ENCODE data around the gene COL18A1. TPM values are rescaled to one million over a fixed set of nuclear protein-coding genes. Genes with fewer than 3 reads are reported as not detected.

COL18A1 gene
- total and polyA plus RNA-seq, 9 of the 15 experiments (the other 6 are each of a cell fraction or from before 2014, with no cell fraction given), result 0.14 to 16.4 (median 2.0) TPM

DNA sequence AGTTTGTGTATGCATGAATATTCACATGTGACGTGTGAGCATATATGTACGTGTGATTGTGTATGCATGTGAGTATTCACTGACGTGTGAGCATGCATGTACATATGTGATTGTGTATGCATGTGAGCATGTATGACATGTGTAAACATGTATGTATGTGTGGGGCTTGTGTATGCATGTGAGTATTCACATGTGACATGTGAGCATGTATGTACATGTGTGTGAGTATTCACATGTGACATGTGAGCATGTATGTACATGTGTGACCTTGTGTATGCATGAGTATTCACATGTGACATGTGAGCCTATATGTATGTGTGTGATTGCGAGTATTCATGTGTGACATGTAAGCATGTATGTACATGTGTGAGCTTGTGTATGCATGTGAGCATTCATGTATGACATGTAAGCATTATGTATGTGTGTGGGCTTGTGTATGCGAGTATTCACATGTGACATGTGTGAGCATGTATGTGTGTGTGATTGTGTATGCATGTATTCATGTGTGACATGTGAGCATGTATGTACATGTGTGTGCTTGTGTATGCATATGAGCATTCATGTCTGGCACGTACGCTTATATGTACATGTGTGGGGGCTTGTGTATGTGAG is 47.8 kb downstream of the COL18A1 start:
- H3K4me2 ChIP-seq (ENCODE audit: insufficient read depth, low read length), result no peak overlapping the region
- H3K4me3 ChIP-seq, result no peak overlapping the region
- in situ Hi-C loops (cut with MboI), result no loop called here
- H3K27me3 ChIP-seq (ENCODE audit: control insufficient read depth in 2 of 2, insufficient read depth in 2 of 2, low read length in 2 of 2), result peaks cover 0 to 7% of the 10 kb centered on the region in 2 experiments; a peak in 2 of 5 replicates
- peaks cover 28% of the 10 kb centered on the region; the same call in 1 of the 2 replicates for H4K20me1 ChIP-seq (replicated peaks; ENCODE audit: control insufficient read depth, insufficient read depth, low read length)
- H2AFZ ChIP-seq (ENCODE audit: low read depth, low read length), result no peak overlapping the region
- no peaks in the 10 kb centered on the region; the same call in 2 of the 3 replicates for H3K36me3 ChIP-seq (ENCODE audit: control insufficient read depth, insufficient read depth, low read length)
- DNase-seq (ENCODE audit: extremely low read depth in 1 of 4, low spot score in 3 of 4) (no peak), ATAC-seq (no peak), FAIRE-seq (peak; percentile 73)
- no peaks in the 10 kb centered on the region for H3K79me2 ChIP-seq (ENCODE audit: control insufficient read depth, insufficient read depth, low read length)
- WGBS (ENCODE audit: insufficient coverage, low coverage, missing lambda C conversion rate), result 53% methylated on average over 7 of the region's 7 CpGs
- H3K9me3 ChIP-seq (replicated peaks; ENCODE audit: control insufficient read depth, insufficient read depth, low read depth, low read length), result peaks cover 13% of the 10 kb centered on the region
- no peak overlapping the region for H3K27ac ChIP-seq (ENCODE audit: extremely low read depth, low read depth, low read length)
- H3K4me1 ChIP-seq (replicated peaks in 1 of 2; ENCODE audit: control insufficient read depth in 2 of 2, insufficient read depth in 2 of 2, low read length in 2 of 2), result peaks cover 0 to 64% of the 10 kb centered on the region in 2 experiments; a peak in 1 of 5 replicates
- no TSS peak for BruUV-seq (replicated peaks)
- H3K9me1 ChIP-seq (ENCODE audit: control insufficient read depth, insufficient read depth, low read length), result no peaks in the 10 kb centered on the region
- CTCF ChIA-PET (ENCODE audit: low intra/inter-chr PET ratio), result no interaction called here
- no peak overlapping the region for H3K9ac ChIP-seq (ENCODE audit: insufficient read depth in 1 of 2, low read depth in 2 of 2, low read length in 2 of 2)
- POLR2A ChIA-PET, result no interaction called here
- intact Hi-C loops (cut with micrococcal nuclease), result no loop called here
- TF ChIP-seq, protein P1, sequence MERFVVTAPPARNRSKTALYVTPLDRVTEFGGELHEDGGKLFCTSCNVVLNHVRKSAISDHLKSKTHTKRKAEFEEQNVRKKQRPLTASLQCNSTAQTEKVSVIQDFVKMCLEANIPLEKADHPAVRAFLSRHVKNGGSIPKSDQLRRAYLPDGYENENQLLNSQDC (CRISPR knock-in tag; IDR thresholded peaks at IDR 0.05), result no peak
- no peak for TF ChIP-seq RBM17 (IDR thresholded peaks at IDR 0.05; ENCODE audit: borderline replicate concordance, low read depth, low read length)
- TF ChIP-seq ZNF695 (CRISPR knock-in tag; IDR thresholded peaks at IDR 0.05), result no peak
- peak; percentile 78 for TF ChIP-seq PHF20 (IDR thresholded peaks at IDR 0.05; ENCODE audit: partially characterized antibody)
- TF ChIP-seq, protein P2, sequence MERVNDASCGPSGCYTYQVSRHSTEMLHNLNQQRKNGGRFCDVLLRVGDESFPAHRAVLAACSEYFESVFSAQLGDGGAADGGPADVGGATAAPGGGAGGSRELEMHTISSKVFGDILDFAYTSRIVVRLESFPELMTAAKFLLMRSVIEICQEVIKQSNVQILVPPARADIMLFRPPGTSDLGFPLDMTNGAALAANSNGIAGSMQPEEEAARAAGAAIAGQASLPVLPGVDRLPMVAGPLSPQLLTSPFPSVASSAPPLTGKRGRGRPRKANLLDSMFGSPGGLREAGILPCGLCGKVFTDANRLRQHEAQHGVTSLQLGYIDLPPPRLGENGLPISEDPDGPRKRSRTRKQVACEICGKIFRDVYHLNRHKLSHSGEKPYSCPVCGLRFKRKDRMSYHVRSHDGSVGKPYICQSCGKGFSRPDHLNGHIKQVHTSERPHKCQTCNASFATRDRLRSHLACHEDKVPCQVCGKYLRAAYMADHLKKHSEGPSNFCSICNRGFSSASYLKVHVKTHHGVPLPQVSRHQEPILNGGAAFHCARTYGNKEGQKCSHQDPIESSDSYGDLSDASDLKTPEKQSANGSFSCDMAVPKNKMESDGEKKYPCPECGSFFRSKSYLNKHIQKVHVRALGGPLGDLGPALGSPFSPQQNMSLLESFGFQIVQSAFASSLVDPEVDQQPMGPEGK (CRISPR knock-in tag; IDR thresholded peaks at IDR 0.05; ENCODE audit: borderline replicate concordance), result no peak
- TF ChIP-seq ZNF311 (CRISPR knock-in tag; IDR thresholded peaks at IDR 0.05), result no peak
- no peak for TF ChIP-seq ETS2 (tag; IDR thresholded peaks at IDR 0.05; ENCODE audit: borderline replicate concordance, poor library complexity, severe bottlenecking)
- 0 out of 2 replicates have a peak, but pooled peaks have one; percentile 42 for TF ChIP-seq LEF1 (IDR thresholded peaks at IDR 0.05)
- no peak for TF ChIP-seq ZNF445 (CRISPR knock-in tag; IDR thresholded peaks at IDR 0.05; ENCODE audit: low read depth)
- TF ChIP-seq, protein P3, sequence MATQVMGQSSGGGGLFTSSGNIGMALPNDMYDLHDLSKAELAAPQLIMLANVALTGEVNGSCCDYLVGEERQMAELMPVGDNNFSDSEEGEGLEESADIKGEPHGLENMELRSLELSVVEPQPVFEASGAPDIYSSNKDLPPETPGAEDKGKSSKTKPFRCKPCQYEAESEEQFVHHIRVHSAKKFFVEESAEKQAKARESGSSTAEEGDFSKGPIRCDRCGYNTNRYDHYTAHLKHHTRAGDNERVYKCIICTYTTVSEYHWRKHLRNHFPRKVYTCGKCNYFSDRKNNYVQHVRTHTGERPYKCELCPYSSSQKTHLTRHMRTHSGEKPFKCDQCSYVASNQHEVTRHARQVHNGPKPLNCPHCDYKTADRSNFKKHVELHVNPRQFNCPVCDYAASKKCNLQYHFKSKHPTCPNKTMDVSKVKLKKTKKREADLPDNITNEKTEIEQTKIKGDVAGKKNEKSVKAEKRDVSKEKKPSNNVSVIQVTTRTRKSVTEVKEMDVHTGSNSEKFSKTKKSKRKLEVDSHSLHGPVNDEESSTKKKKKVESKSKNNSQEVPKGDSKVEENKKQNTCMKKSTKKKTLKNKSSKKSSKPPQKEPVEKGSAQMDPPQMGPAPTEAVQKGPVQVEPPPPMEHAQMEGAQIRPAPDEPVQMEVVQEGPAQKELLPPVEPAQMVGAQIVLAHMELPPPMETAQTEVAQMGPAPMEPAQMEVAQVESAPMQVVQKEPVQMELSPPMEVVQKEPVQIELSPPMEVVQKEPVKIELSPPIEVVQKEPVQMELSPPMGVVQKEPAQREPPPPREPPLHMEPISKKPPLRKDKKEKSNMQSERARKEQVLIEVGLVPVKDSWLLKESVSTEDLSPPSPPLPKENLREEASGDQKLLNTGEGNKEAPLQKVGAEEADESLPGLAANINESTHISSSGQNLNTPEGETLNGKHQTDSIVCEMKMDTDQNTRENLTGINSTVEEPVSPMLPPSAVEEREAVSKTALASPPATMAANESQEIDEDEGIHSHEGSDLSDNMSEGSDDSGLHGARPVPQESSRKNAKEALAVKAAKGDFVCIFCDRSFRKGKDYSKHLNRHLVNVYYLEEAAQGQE (IDR thresholded peaks at IDR 0.05; ENCODE audit: borderline replicate concordance), result no peak
- TF ChIP-seq, protein P3 (CRISPR knock-in tag; IDR thresholded peaks at IDR 0.05; ENCODE audit: low read depth), result no peak
- TF ChIP-seq SIRT6 (IDR thresholded peaks at IDR 0.05; ENCODE audit: low read depth, low read length), result no peak
- peak; percentile 65; the same call in 1 of the 2 replicates for TF ChIP-seq NFRKB (IDR thresholded peaks at IDR 0.05; ENCODE audit: low read depth)
